SK-N-MC (cell line): ENCODE data around the gene MEX3C.

ENCODE experiments used
- EZH2 ChIP-seq: fragments of 200-600 bp; sonication (generic); IDR thresholded peaks from one replicate; pipeline ENCODE4 v1.6.1; 2017; ENCODE audit warnings: antibody characterized with exemption
- FOXP2 ChIP-seq: optimal IDR thresholded peaks from 2 replicates; pipeline ENCODE3; 2011; ENCODE audit warnings: mild to moderate bottlenecking, moderate library complexity; ENCODE audit not compliant: insufficient read depth; ENCODE audit errors: extremely low read length, control extremely low read depth
- POLR2AphosphoS5 ChIP-seq: IDR thresholded peaks from 2 replicates; pipeline ENCODE4 v1.6.1; 2012; ENCODE audit warnings: mild to moderate bottlenecking, low read depth, low read length, borderline replicate concordance

DNA sequence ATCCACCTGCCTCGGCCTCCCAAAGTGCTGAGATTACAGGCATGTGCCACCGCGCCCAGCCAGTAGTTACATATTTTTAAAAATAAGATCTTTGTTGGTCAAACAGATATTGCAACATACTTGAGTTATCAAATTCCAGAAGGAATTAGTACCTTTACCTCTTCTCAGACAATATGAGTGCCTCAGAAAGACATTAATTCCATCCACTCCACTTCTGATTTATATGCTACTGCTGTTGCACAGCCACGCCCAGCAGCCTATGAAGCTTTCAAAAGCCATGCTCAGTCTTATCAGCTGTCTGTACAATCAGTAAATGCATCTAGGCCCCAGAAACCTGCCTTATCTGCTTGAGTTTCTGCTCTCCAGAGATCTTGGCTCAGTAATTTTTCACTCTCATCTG lies 47.8 kb downstream of the MEX3C start:
- TF ChIP-seq EZH2 (no peak), POLR2AphosphoS5 (no peak), FOXP2 (no peak)
